Calu3 (cell line): ENCODE data around the gene MLH1. TPM values are rescaled to one million over a fixed set of nuclear protein-coding genes. Genes with fewer than 3 reads are reported as not detected.

ENCODE experiments used
- BruUV-seq: library from RNA; stranded (reverse); fragments of 400-500 nt; replicated peaks from 2 replicates; lab custom pipeline; 2021; lab: Mats Ljungman, UMichigan
- CTCF ChIA-PET: fragments of 300-600 bp; sonication (Branson Sonifier 250); formaldehyde crosslinking; loops from one replicate; lab custom pipeline; 2022; ENCODE audit warnings: antibody characterized with exemption; lab: Charles Lee
- DNase-seq: peaks from one replicate; pipeline ENCODE4 v3.0.0; 2022
- H3K27ac Mint-ChIP-seq: one replicate; pipeline ENCODE4 v1.8.0; 2022; ENCODE audit warnings: mixed read lengths; ENCODE audit not compliant: unreplicated experiment
- H3K27me3 Mint-ChIP-seq: one replicate; pipeline ENCODE4 v1.8.0; 2022; ENCODE audit warnings: mixed read lengths; ENCODE audit not compliant: unreplicated experiment
- H3K36me3 Mint-ChIP-seq: one replicate; pipeline ENCODE4 v1.8.0; 2022; ENCODE audit warnings: mild to moderate bottlenecking, moderate library complexity, mixed read lengths; ENCODE audit not compliant: insufficient read depth, unreplicated experiment
- H3K4me1 Mint-ChIP-seq: one replicate; pipeline ENCODE4 v1.8.0; 2022; ENCODE audit warnings: mild to moderate bottlenecking, low read depth, mixed read lengths; ENCODE audit not compliant: unreplicated experiment
- H3K4me3 Mint-ChIP-seq: one replicate; pipeline ENCODE4 v1.8.0; 2022; ENCODE audit warnings: mild to moderate bottlenecking, low read depth, moderate library complexity, mixed read lengths; ENCODE audit not compliant: unreplicated experiment
- H3K9me3 Mint-ChIP-seq: one replicate; pipeline ENCODE4 v1.8.0; 2022; ENCODE audit warnings: low read depth, mixed read lengths; ENCODE audit not compliant: unreplicated experiment
- intact Hi-C: fragments of 100-400 bp; cut with micrococcal nuclease; formaldehyde crosslinking; loops from one replicate; pipeline ENCODE4 v1.10.0; 2022; ENCODE audit not compliant: unreplicated experiment
- total RNA-seq: library from RNA; stranded (reverse); gene quantifications from 2 replicates; pipeline ENCODE4 v1.2.3, GENCODE V29; 2022
- TF ChIP-seq, protein P1 (sequence below): fragments of 200-600 bp; IDR thresholded peaks from one replicate; pipeline ENCODE4 v1.8.0; 2022; ENCODE audit warnings: antibody characterized with exemption; ENCODE audit not compliant: unreplicated experiment

MLH1 gene
- total RNA-seq, 1 experiment from 2014 or later: 32.8 TPM

DNA sequence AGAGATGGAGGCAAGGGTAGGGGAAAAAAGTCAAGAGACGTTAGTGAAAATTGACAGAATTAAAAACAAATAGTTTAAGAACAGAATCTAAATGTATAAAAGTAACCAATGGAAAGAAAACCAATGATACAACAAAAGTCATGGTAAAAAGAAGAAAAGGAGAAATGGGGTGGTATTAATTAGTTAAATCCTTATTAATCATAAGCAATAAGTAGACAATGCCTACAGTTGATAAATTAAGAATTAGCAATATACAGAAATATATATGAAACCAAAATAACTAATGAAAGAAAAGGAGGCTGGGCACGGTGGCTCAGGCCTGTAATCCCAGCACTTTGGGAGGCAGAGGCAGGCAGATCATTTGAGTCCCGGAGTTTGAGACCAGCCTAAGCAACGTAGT is 24.2 kb upstream of the MLH1 start:
- Mint-ChIP-seq H3K4me3 (no peak overlapping the region), H3K27me3 (no peaks in the 10 kb centered on the region), H3K36me3 (no peaks in the 10 kb centered on the region), H3K27ac (no peak overlapping the region), H3K9me3 (no peaks in the 10 kb centered on the region), H3K4me1 (peaks cover 14% of the 10 kb centered on the region)
- CTCF ChIA-PET: no interaction called here
- TF ChIP-seq, protein P1, sequence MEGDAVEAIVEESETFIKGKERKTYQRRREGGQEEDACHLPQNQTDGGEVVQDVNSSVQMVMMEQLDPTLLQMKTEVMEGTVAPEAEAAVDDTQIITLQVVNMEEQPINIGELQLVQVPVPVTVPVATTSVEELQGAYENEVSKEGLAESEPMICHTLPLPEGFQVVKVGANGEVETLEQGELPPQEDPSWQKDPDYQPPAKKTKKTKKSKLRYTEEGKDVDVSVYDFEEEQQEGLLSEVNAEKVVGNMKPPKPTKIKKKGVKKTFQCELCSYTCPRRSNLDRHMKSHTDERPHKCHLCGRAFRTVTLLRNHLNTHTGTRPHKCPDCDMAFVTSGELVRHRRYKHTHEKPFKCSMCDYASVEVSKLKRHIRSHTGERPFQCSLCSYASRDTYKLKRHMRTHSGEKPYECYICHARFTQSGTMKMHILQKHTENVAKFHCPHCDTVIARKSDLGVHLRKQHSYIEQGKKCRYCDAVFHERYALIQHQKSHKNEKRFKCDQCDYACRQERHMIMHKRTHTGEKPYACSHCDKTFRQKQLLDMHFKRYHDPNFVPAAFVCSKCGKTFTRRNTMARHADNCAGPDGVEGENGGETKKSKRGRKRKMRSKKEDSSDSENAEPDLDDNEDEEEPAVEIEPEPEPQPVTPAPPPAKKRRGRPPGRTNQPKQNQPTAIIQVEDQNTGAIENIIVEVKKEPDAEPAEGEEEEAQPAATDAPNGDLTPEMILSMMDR: no peak
- intact Hi-C loops: no loop called here
- no peak for DNase-seq
- BruUV-seq: no TSS peak

DNA sequence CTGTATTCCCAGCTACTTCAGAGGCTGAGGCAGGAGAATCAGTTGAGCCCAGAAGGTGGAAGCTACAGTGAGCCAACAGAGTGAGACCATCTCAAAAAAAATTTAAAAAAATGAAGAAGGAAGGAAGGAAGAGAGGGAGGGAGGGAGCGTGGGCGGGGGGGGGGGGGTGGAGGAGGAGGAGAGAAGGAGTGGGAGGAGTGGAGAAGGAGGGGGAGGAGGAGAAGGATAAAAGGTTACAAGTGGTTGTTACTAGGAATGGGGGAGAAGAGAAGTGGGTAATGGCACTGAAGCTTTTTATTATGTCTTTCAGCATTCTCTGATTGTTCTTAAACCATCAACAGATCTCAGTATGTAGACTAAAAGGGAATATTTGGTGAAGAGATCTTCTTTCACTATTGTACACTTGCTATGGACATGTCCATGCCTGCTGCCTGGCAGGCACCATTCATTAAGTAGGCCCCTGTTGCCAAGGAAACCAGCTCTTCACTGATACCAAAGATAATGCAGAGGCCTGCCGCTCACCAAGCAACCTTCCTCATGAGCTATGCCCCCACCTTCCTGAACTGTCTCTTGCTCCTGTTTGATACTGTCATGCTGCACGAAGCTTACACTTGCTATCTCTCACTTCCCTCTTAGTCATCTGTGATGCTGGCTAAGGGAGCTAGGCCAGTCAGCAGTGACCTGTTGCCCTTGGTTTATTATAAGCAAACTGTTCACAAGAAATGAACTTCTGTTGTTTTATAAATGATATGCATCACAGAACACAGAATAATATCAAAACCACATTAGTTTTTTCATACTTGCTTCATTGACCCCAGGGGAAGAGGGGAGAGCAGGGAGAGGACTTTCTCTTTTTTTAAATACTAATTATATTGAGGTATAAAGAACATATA is 23.5 kb upstream of the MLH1 start:
- no TSS peak for BruUV-seq
- no peak for DNase-seq
- Mint-ChIP-seq H3K4me3 (no peak overlapping the region), H3K27ac (no peak overlapping the region), H3K9me3 (no peaks in the 10 kb centered on the region), H3K36me3 (no peaks in the 10 kb centered on the region), H3K27me3 (no peaks in the 10 kb centered on the region), H3K4me1 (peaks cover 10% of the 10 kb centered on the region)
- CTCF ChIA-PET: no interaction called here
- TF ChIP-seq, protein P1: no peak
- intact Hi-C loops: no loop called here

DNA sequence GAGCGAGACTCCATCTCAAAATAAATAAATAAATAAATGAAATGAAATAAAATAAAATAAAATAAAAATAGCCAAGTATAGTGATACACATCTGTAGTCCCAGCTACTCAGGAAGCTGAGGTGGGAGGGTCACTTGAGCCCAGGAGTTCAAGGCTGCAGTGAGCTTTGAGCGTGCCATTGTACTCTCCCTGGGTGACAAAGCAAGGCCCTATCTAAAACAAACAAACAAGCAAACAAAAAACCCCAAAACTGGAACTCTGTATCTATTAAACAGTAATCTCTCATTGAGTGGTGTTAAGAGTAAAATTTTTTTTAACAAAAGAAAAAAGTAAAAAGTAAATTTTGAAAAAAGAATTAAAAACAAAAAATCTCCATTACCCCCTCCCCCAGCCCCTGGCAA is 21.2 kb upstream of the MLH1 start:
- intact Hi-C loops: no loop called here
- CTCF ChIA-PET: interaction anchor here (0.5 kb wide), 1 partner anchor 184 kb away, joined by 5 read pairs; no protein-coding TSS in a partner anchor
- H3K4me1 Mint-ChIP-seq: no peaks in the 10 kb centered on the region
- H3K27ac Mint-ChIP-seq: no peak overlapping the region
- H3K27me3 Mint-ChIP-seq: no peaks in the 10 kb centered on the region
- DNase-seq: no peak
- BruUV-seq: no TSS peak
- H3K36me3 Mint-ChIP-seq: no peaks in the 10 kb centered on the region
- H3K9me3 Mint-ChIP-seq: no peaks in the 10 kb centered on the region
- TF ChIP-seq, protein P1: no peak
- no peak overlapping the region for H3K4me3 Mint-ChIP-seq

DNA sequence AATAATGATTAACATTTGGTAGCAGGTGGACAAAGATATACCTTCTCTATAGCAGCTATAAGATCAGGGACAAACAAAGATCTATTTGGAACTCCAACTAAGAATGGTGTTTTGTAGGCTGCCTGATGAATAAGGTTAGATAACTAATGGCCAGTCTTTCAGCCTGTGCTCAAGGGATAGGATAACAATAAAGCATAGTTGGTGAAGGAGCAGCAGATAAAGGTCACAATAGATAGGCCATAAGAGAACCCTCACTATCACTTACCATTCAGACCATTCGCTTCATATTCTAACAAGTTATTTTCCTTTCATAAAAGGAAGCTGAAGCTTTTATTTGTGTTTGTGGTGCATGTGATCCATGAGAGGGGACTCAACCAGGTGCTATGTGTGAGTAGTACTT is 20.2 kb upstream of the MLH1 start:
- no peak overlapping the region for H3K27ac Mint-ChIP-seq
- no peaks in the 10 kb centered on the region for H3K27me3 Mint-ChIP-seq
- CTCF ChIA-PET: no interaction called here
- DNase-seq: no peak
- H3K4me1 Mint-ChIP-seq: no peaks in the 10 kb centered on the region
- H3K9me3 Mint-ChIP-seq: no peaks in the 10 kb centered on the region
- BruUV-seq: no TSS peak
- H3K36me3 Mint-ChIP-seq: no peaks in the 10 kb centered on the region
- intact Hi-C loops: no loop called here
- TF ChIP-seq, protein P1: no peak
- no peak overlapping the region for H3K4me3 Mint-ChIP-seq
